Measurements from ENCODE around the gene RAB5B. TPM values are rescaled to one million over a fixed set of nuclear protein-coding genes. Genes with fewer than 3 reads are reported as not detected.
"Not testable (repeated sequence)": the region's sequence is repeated elsewhere in the genome, so short reads cannot be mapped to it uniquely, and the experiment has no call there.

The RAB5B gene
- total and polyA plus RNA-seq, 9 donors, result 62.1 to 116 (median 111) TPM

DNA sequence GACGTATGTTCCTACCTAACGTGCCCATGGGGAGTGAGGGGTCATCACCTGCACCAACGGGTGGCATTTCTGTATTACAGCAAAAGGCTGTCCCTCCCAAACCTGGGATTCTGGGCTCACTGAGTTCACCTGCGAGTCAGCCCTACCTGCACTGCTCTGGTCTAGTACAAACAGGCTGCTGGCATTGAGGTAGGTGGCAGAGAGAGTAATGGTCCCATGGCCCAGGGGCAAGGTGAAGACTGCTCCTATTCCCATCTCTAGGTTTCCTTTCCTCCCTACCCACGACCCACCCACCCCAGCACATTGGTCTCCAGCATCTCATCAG, 23.6 kb downstream of the RAB5B start:
- 0% methylated on average over 1 of the region's 5 CpGs for WGBS (ENCODE audit: insufficient coverage)
- peak overlapping the region; percentile 88 for H3K27ac ChIP-seq (ENCODE audit: low read length)
- H3K4me3 ChIP-seq (ENCODE audit: low read length), result peak overlapping the region; percentile 75
- H3K36me3 ChIP-seq (ENCODE audit: control insufficient read depth, insufficient read depth, low read length), result peaks cover 37% of the 10 kb centered on the region
- no peaks in the 10 kb centered on the region for H3K9me3 ChIP-seq (replicated peaks; ENCODE audit: control insufficient read depth, low read depth, low read length)
- no peak for DNase-seq
- H3K4me1 ChIP-seq (ENCODE audit: control insufficient read depth, insufficient read depth, low read length), result peaks cover 10% of the 10 kb centered on the region
- no peaks in the 10 kb centered on the region for H3K27me3 ChIP-seq (ENCODE audit: control insufficient read depth, insufficient read depth, low read length)

DNA sequence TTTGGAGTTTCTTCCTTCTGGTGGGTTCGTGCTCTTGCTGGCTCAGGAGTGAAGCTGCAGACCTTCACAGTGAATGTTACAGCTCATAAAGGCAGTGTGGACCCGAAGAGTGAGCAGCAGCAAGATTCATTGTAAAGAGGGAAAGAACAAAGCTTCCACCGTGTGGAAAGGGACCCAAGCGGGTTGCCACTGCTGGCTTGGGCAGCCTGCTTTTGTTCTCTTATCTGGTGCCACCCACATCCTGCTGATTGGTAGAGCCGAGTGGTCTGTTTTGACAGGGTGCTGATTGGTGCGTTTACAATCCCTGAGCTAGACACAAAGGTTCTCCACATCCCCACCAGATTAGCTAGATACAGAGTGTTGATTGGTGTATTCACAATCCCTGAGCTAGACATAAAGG, 25.6 kb downstream of the RAB5B start:
- Histone ChIP-seq H3K36me3 (ENCODE audit: control insufficient read depth, insufficient read depth, low read length) (peaks cover 38% of the 10 kb centered on the region), H3K4me1 (ENCODE audit: control insufficient read depth, insufficient read depth, low read length) (peaks cover 10% of the 10 kb centered on the region)
- H3K4me3 ChIP-seq (ENCODE audit: low read length); H3K27ac ChIP-seq (ENCODE audit: low read length); H3K27me3 ChIP-seq (ENCODE audit: control insufficient read depth, insufficient read depth, low read length); H3K9me3 ChIP-seq (replicated peaks; ENCODE audit: control insufficient read depth, low read depth, low read length); DNase-seq: not testable (repeated sequence)
- 87% methylated on average over 2 of the region's 6 CpGs for WGBS (ENCODE audit: insufficient coverage)

DNA sequence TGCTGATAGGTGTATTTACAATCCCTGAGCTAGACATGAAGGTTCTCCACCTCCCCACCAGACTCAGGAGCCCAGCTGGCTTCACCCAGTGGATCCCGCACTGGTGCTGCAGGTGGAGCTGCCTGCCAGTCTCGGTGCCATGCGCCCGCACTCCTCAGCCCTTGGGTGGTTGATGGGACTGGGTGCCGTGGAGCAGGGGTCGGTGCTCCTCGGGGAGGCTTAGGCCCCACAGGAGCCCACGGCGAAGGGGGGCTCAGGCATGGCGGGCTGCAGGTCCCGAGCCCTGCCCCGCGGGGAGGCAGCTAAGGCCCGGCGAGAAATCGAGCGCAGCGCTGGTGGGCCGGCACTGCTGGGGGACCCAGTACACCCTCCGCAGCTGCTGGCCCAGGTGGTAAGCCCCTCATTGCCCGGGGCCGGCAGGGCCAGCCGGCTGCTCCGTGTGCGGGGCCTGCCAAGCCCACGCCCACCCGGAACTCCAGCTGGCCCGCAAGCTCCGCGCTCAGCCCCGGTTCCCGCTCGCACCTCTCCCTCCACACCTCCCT, 26.2 kb downstream of the RAB5B start:
- not testable (repeated sequence) for H3K9me3 ChIP-seq (replicated peaks; ENCODE audit: control insufficient read depth, low read depth, low read length); H3K4me3 ChIP-seq (ENCODE audit: low read length); H3K27ac ChIP-seq (ENCODE audit: low read length); H3K27me3 ChIP-seq (ENCODE audit: control insufficient read depth, insufficient read depth, low read length); DNase-seq
- peaks cover 10% of the 10 kb centered on the region for H3K4me1 ChIP-seq (ENCODE audit: control insufficient read depth, insufficient read depth, low read length)
- 94% methylated on average over 21 of the region's 33 CpGs for WGBS (ENCODE audit: insufficient coverage)
- H3K36me3 ChIP-seq (ENCODE audit: control insufficient read depth, insufficient read depth, low read length), result peaks cover 42% of the 10 kb centered on the region

DNA sequence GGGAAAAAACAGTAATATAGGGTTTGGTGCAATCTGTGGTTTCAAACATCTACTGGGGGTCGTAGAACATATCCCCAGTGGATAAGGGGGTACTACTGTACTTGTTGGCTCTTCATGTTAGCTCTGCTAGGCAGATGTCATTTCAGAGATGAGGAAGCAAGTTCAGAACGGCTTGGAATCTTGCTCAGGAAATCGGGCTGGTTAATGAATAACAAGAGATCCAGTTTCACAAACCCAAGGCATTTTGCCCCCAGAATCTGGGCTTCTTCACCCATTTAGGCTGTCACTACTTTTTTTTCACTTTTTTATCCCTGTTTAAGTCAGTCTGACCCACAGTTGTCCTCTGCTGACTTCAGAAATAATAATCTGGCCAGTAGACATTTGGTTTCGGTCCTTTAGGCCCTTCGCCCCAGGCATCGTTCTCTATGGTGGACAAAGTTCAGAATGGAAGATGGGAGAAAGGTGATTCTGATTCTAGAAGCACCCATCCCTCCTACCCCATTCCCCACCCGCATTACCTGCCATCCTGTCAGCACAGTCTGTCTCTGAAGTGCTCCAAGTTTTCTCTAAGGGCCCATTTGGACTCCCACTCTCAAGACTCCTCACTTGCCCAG, 27.7 kb downstream of the RAB5B start:
- no peak overlapping the region for H3K4me3 ChIP-seq (ENCODE audit: low read length)
- H3K4me1 ChIP-seq (ENCODE audit: control insufficient read depth, insufficient read depth, low read length), result peaks cover 8% of the 10 kb centered on the region
- no peak for DNase-seq
- no peak overlapping the region for H3K27ac ChIP-seq (ENCODE audit: low read length)
- no peaks in the 10 kb centered on the region for H3K27me3 ChIP-seq (ENCODE audit: control insufficient read depth, insufficient read depth, low read length)
- H3K9me3 ChIP-seq (replicated peaks; ENCODE audit: control insufficient read depth, low read depth, low read length), result no peaks in the 10 kb centered on the region
- H3K36me3 ChIP-seq (ENCODE audit: control insufficient read depth, insufficient read depth, low read length), result peaks cover 42% of the 10 kb centered on the region
- 67% methylated on average over 3 of the region's 7 CpGs for WGBS (ENCODE audit: insufficient coverage)

DNA sequence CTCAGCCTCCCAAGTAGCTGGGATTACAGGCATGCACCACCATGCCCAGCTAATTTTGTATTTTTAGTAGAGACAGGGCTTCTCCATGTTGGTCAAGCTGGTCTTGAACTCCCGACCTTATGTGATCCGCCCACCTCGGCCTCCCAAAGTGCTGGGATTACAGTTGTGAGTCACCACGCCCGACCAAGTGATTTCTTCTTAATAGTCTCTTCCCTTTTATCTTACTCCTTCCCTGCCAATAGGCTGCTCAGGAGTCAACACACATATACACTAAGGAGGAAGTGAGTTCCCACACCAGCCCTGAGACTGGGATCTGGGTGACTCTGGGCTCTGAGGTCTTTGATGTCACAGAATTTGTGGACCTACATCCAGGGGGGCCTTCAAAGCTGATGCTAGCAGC, 29.5 kb downstream of the RAB5B start:
- DNase-seq; H3K27me3 ChIP-seq (ENCODE audit: control insufficient read depth, insufficient read depth, low read length); H3K9me3 ChIP-seq (replicated peaks; ENCODE audit: control insufficient read depth, low read depth, low read length); H3K4me3 ChIP-seq (ENCODE audit: low read length); H3K4me1 ChIP-seq (ENCODE audit: control insufficient read depth, insufficient read depth, low read length); H3K27ac ChIP-seq (ENCODE audit: low read length): not testable (repeated sequence)
- 74% methylated on average over 3 of the region's 5 CpGs for WGBS (ENCODE audit: insufficient coverage)
- peaks cover 42% of the 10 kb centered on the region for H3K36me3 ChIP-seq (ENCODE audit: control insufficient read depth, insufficient read depth, low read length)

DNA sequence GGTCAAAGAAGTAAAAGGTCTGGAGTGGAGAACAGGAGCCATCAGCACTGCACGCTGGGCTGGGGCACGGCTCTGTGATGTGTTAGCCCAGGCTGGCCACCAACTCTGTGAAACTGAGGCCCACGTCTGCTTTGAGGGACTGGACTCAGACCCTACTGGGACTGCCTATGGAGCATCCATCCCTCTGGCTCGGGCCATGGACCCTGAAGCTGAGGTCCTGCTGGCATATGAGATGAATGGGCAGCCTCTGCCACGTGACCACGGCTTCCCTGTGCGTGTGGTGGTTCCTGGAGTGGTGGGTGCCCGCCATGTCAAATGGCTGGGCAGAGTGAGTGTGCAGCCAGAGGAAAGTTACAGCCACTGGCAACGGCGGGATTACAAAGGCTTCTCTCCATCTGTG, 30.3 kb downstream of the RAB5B start:
- 88% methylated on average over 8 of the region's 10 CpGs for WGBS (ENCODE audit: insufficient coverage)
- H3K9me3 ChIP-seq (replicated peaks; ENCODE audit: control insufficient read depth, low read depth, low read length), result no peaks in the 10 kb centered on the region
- H3K27ac ChIP-seq (ENCODE audit: low read length), result no peak overlapping the region
- DNase-seq, result no peak
- peaks cover 9% of the 10 kb centered on the region for H3K4me1 ChIP-seq (ENCODE audit: control insufficient read depth, insufficient read depth, low read length)
- H3K4me3 ChIP-seq (ENCODE audit: low read length), result no peak overlapping the region
- H3K27me3 ChIP-seq (ENCODE audit: control insufficient read depth, insufficient read depth, low read length), result no peaks in the 10 kb centered on the region
- peaks cover 36% of the 10 kb centered on the region for H3K36me3 ChIP-seq (ENCODE audit: control insufficient read depth, insufficient read depth, low read length)

DNA sequence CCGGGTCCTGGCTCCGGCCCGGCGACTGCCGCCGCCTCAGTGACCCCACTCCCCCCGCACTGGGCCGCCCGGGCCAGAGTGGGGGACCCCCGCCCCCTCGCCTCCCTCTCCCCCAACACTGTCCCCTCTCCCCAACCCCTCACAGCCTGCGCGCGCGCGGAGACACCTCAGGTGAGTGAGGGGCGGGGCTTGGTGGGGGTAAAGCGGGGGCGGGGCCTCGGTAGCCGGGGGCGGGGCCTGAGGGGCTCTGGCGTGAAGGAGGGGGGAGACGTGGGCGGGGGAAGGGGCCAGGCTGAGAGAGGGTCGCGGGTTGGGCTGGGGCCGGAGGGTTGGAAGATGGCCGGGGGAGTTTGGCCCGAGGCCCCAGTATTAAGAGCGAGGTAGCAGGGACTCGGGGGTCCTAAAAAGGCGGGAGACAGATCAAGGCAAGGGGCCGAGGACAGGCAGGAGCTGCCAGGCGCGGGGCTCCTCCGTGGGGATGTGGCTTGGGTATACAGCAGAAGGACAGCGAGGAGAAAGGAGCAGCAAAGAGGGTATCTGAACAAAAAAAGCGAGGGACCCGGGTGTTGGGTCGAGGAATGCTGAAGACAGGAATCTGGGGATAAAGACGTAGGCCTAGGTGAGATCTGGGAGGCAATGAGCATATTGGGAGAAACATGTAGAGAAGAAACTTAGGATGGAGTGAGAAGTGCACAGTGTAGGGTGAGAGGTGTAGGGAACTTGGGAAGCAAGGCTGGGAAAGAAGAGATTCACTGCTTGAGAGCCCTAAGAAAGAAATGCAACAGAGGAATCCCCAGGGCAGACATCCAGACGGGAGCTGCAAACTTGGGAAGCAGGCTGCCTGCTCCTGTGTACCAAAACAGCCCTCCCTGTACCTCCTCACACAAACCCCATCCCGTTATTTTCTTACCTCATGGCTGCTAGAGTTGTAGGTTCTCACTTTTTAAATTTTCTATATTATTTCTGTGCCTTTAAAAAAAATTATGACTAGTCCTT, 34.0 kb downstream of the RAB5B start:
- no peaks in the 10 kb centered on the region for H3K27me3 ChIP-seq (ENCODE audit: control insufficient read depth, insufficient read depth, low read length)
- H3K4me3 ChIP-seq (ENCODE audit: low read length), result peak overlapping the region; percentile 56
- peak overlapping the region; percentile 90 for H3K27ac ChIP-seq (ENCODE audit: low read length)
- H3K36me3 ChIP-seq (ENCODE audit: control insufficient read depth, insufficient read depth, low read length), result peaks cover 24% of the 10 kb centered on the region
- H3K9me3 ChIP-seq (replicated peaks; ENCODE audit: control insufficient read depth, low read depth, low read length), result no peaks in the 10 kb centered on the region
- H3K4me1 ChIP-seq (ENCODE audit: control insufficient read depth, insufficient read depth, low read length), result peaks cover 9% of the 10 kb centered on the region
- peak; percentile 62 for DNase-seq
- WGBS (ENCODE audit: insufficient coverage), result under 1% methylated on average over 26 of the region's 44 CpGs

DNA sequence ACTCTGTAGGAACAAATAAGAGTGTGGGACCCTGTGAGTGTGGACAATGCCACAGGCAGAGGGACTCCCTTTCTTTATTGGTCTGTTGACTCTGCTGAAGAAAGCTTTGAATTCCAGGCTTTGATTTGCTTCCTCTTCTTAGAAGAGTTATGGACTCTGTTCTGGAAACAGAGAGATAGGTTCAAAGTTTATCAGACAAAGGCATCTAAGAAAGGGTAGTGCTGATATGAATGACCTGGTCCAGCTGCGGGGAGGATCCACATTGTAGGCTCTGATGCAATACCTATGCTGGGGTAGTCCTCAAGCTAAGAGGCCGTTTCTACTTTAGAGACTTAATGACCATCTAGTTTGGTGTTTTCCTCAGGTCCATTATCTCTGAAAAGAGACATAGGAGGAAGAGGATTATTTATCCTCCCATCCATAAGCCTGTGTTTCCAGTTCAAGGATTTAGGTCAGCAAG, 36.3 kb downstream of the RAB5B start:
- H3K27ac ChIP-seq (ENCODE audit: low read length), result no peak overlapping the region
- H3K9me3 ChIP-seq (replicated peaks; ENCODE audit: control insufficient read depth, low read depth, low read length), result no peaks in the 10 kb centered on the region
- 43% methylated on average over 1 of the region's 2 CpGs for WGBS (ENCODE audit: insufficient coverage)
- no peaks in the 10 kb centered on the region for H3K27me3 ChIP-seq (ENCODE audit: control insufficient read depth, insufficient read depth, low read length)
- DNase-seq, result no peak
- H3K36me3 ChIP-seq (ENCODE audit: control insufficient read depth, insufficient read depth, low read length), result peaks cover 4% of the 10 kb centered on the region
- H3K4me3 ChIP-seq (ENCODE audit: low read length), result no peak overlapping the region
- peaks cover 9% of the 10 kb centered on the region for H3K4me1 ChIP-seq (ENCODE audit: control insufficient read depth, insufficient read depth, low read length)

DNA sequence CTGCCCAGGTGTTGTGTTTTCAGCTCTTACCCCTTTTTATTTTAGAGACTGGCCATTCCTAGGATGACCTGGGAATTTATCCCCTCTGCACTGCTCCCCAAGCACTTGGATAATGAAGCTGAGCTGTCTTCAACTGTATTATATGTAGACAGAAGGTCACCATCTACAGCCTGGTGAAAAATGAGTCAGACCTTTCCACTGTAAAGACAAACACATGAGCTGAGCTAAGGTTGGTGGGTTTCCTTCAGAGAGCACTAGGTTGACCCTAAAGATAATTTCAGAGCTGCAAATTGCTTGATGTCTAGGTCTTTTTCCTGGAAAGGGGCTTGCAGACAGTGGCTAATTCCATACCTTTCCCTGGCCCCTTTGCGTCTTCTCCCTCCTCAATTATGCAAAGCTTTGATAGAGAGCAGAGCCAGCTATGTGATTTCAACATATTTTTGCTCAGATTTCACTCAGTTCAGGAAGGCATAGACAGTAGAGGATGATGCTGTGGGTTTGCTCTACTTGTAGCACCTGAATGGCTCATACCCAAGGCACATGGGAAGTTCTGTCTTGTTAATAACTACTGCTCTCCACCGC, 37.7 kb downstream of the RAB5B start:
- H3K9me3 ChIP-seq (replicated peaks; ENCODE audit: control insufficient read depth, low read depth, low read length), result no peaks in the 10 kb centered on the region
- H3K27me3 ChIP-seq (ENCODE audit: control insufficient read depth, insufficient read depth, low read length), result no peaks in the 10 kb centered on the region
- peaks cover 2% of the 10 kb centered on the region for H3K36me3 ChIP-seq (ENCODE audit: control insufficient read depth, insufficient read depth, low read length)
- no CpG with 5 or more reads among the region's 2 CpGs for WGBS (ENCODE audit: insufficient coverage)
- DNase-seq, result no peak
- no peak overlapping the region for H3K4me3 ChIP-seq (ENCODE audit: low read length)
- peaks cover 9% of the 10 kb centered on the region for H3K4me1 ChIP-seq (ENCODE audit: control insufficient read depth, insufficient read depth, low read length)
- H3K27ac ChIP-seq (ENCODE audit: low read length), result no peak overlapping the region

DNA sequence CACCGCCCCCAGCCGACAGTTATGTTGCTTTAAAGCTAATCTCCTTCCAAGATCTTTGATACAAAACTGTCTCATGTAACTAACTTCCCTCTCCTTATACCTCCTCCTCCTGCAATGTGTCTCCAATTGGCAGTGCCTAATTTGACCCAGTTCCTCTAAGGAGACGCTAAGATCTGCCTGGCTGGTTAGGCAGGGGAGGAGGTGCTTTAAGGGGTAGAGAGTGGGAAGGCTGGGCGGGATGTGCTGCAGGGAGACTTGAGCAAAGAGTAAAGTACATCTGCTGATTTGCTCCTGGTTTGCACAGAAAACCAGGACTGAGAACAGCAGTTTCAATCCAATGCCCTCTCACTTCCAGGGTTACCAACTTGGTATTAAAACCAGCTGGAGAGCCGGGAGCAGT, 39.6 kb downstream of the RAB5B start:
- H3K4me3 ChIP-seq (ENCODE audit: low read length), result no peak overlapping the region
- H3K9me3 ChIP-seq (replicated peaks; ENCODE audit: control insufficient read depth, low read depth, low read length), result no peaks in the 10 kb centered on the region
- H3K27ac ChIP-seq (ENCODE audit: low read length), result no peak overlapping the region
- no peak for DNase-seq
- H3K4me1 ChIP-seq (ENCODE audit: control insufficient read depth, insufficient read depth, low read length), result no peaks in the 10 kb centered on the region
- H3K36me3 ChIP-seq (ENCODE audit: control insufficient read depth, insufficient read depth, low read length), result peaks cover 2% of the 10 kb centered on the region
- no peaks in the 10 kb centered on the region for H3K27me3 ChIP-seq (ENCODE audit: control insufficient read depth, insufficient read depth, low read length)
- 67% methylated on average over 4 of the region's 5 CpGs for WGBS (ENCODE audit: insufficient coverage)

Data from muscle of leg (tissue), 11 donors.